HFFc6 (cell line): Measurements from ENCODE around the gene BATF2. TPM values are rescaled to one million over a fixed set of nuclear protein-coding genes. Genes with fewer than 3 reads are reported as not detected.
A peak's percentile ranks its signal among the peaks of the same experiment; 100 is the strongest.

Experiments
- DNase-seq: peaks from one replicate; pipeline ENCODE4 v3.0.0-alpha.2; 2018
- H3K27ac Mint-ChIP-seq: 2 replicates; pipeline ENCODE4 v1.8.0; 2020; ENCODE audit warnings: mild to moderate bottlenecking, mixed read lengths
- H3K27me3 Mint-ChIP-seq: 2 replicates; pipeline ENCODE4 v1.8.0; 2021; ENCODE audit warnings: mild to moderate bottlenecking, moderate library complexity, mixed read lengths; ENCODE audit not compliant: insufficient read depth
- H3K36me3 Mint-ChIP-seq: 2 replicates; pipeline ENCODE4 v1.8.0; 2021; ENCODE audit warnings: low read depth, mixed read lengths
- H3K4me1 Mint-ChIP-seq: 2 replicates; pipeline ENCODE4 v1.8.0; 2020; ENCODE audit warnings: low read depth, mixed read lengths
- H3K4me3 Mint-ChIP-seq: 2 replicates; pipeline ENCODE4 v1.8.0; 2020; ENCODE audit warnings: mild to moderate bottlenecking, moderate library complexity, mixed read lengths
- H3K9me3 Mint-ChIP-seq: 2 replicates; pipeline ENCODE4 v1.8.0; 2020; ENCODE audit warnings: mild to moderate bottlenecking, mixed read lengths
- CTCF ChIP-seq: fragments of 200-600 bp; sonication (generic); IDR thresholded peaks from 2 replicates; pipeline ENCODE4 v1.5.0; 2021; ENCODE audit warnings: antibody characterized with exemption, mild to moderate bottlenecking
- microRNA-seq: library from miRNA; unstranded; fragments of <30 nt; microRNA quantifications from one replicate; pipeline ENCODE4, GENCODE V29; 2019
- total RNA-seq, 6 experiments: library from RNA; stranded (reverse); fragmentation: NEBNext Ultra II Directional; extraction: Animal tissue kit (Norgen Biotek cat#: 25700); gene quantifications; 2 replicates in 1 of 6; 3 replicates in 5 of 6; pipeline ENCODE4 v1.2.3, GENCODE V29; 2021

Gene BATF2
- total RNA-seq, 6 experiments from 2014 or later, result 0.22 to 0.45 (median 0.36) TPM

GRCh38 chr11:64960719-64961118 is 36.1 kb downstream of the BATF2 start:
- H3K9me3 Mint-ChIP-seq, result no peaks in the 10 kb centered on the region
- no peak for DNase-seq
- H3K27ac Mint-ChIP-seq, result no peak overlapping the region
- no peaks in the 10 kb centered on the region for H3K36me3 Mint-ChIP-seq
- H3K4me1 Mint-ChIP-seq, result peaks cover 8% of the 10 kb centered on the region
- peaks cover 6% of the 10 kb centered on the region; the same call in 1 of the 2 replicates for H3K27me3 Mint-ChIP-seq
- no peak overlapping the region for H3K4me3 Mint-ChIP-seq
- TF ChIP-seq CTCF, result no peak

- H3K4me1 Mint-ChIP-seq, result peaks cover 8% of the 10 kb centered on the region
- DNase-seq, result no peak
Observed at GRCh38 chr11:64959498-64959897, 37.3 kb downstream of the BATF2 start.

GRCh38 chr11:64954201-64954600 is 42.6 kb downstream of the BATF2 start:
- no peak overlapping the region for H3K4me3 Mint-ChIP-seq
- H3K27ac Mint-ChIP-seq, result no peak overlapping the region
- no peaks in the 10 kb centered on the region for H3K9me3 Mint-ChIP-seq
- H3K36me3 Mint-ChIP-seq, result no peaks in the 10 kb centered on the region
- TF ChIP-seq CTCF, result no peak
- H3K4me1 Mint-ChIP-seq, result peaks cover under 1% of the 10 kb centered on the region; the same call in 1 of the 2 replicates
- H3K27me3 Mint-ChIP-seq, result peaks cover 31% of the 10 kb centered on the region
- DNase-seq, result no peak

More at GRCh38 chr11:64959498-64959897, 37.3 kb downstream of the BATF2 start:
- no peak for TF ChIP-seq CTCF
- H3K9me3 Mint-ChIP-seq, result no peaks in the 10 kb centered on the region
- H3K36me3 Mint-ChIP-seq, result no peaks in the 10 kb centered on the region
- H3K27me3 Mint-ChIP-seq, result peaks cover 6% of the 10 kb centered on the region; the same call in 1 of the 2 replicates
- H3K27ac Mint-ChIP-seq, result no peak overlapping the region
- no peak overlapping the region for H3K4me3 Mint-ChIP-seq

GRCh38 chr11:64951529-64951928 is 45.2 kb downstream of the BATF2 start:
- H3K27me3 Mint-ChIP-seq, result peaks cover 30% of the 10 kb centered on the region
- H3K27ac Mint-ChIP-seq, result no peak overlapping the region
- peaks cover 8% of the 10 kb centered on the region for H3K4me1 Mint-ChIP-seq
- no peak overlapping the region for H3K4me3 Mint-ChIP-seq
- H3K36me3 Mint-ChIP-seq, result no peaks in the 10 kb centered on the region
- TF ChIP-seq CTCF, result no peak
- no peaks in the 10 kb centered on the region for H3K9me3 Mint-ChIP-seq
- DNase-seq, result no peak

GRCh38 chr11:64947208-64947814 is 49.5 kb downstream of the BATF2 start:
- DNase-seq, result peak; percentile 63
- H3K36me3 Mint-ChIP-seq, result no peaks in the 10 kb centered on the region
- TF ChIP-seq CTCF, result peak; percentile 24; the same call in 1 of the 2 replicates

More at GRCh38 chr11:64947208-64947814, 49.5 kb downstream of the BATF2 start:
- Mint-ChIP-seq H3K27ac (no peak overlapping the region), H3K27me3 (peaks cover 36% of the 10 kb centered on the region), H3K4me3 (no peak overlapping the region), H3K4me1 (peaks cover 8% of the 10 kb centered on the region), H3K9me3 (no peaks in the 10 kb centered on the region)

Small RNAs within 50 kb of the gene (microRNA-seq; reads per million reads assigned to microRNA genes)
- gene MIR6879, result not detected

Other genes starting within 250 kb of the BATF2 start
- under 1 TPM in 4 of 6 experiments, not detected in 2; 0.11 to 0.21 (median 0.13) TPM for gene PYGM, start 237.0 kb downstream of the BATF2 start, total RNA-seq
- 100 to 1,000 TPM; 195 to 244 (median 208) TPM for gene SF1, start 218.4 kb downstream of the BATF2 start, total RNA-seq
- 10 to 100 TPM; 18.0 to 21.6 (median 20.9) TPM for gene MAP4K2, start 193.8 kb downstream of the BATF2 start, total RNA-seq
- gene MEN1, start 186.4 kb downstream of the BATF2 start, total RNA-seq, result 10 to 100 TPM; 23.9 to 35.5 (median 26.9) TPM
- under 1 TPM in 5 of 6 experiments, not detected in 1; 0.02 to 0.21 (median 0.05) TPM for gene CDC42BPG, start 152.3 kb downstream of the BATF2 start, total RNA-seq
- gene EHD1, start 118.3 kb downstream of the BATF2 start, total RNA-seq, result 100 to 1,000 TPM; 189 to 227 (median 197) TPM
- 10 to 100 TPM; 19.0 to 21.7 (median 20.0) TPM for gene ATG2A, start 79.8 kb downstream of the BATF2 start, total RNA-seq
- 10 to 100 TPM; 16.2 to 28.1 (median 19.6) TPM for gene PPP2R5B, start 72.3 kb downstream of the BATF2 start, total RNA-seq
- gene GPHA2, start 61.1 kb downstream of the BATF2 start, total RNA-seq, result not detected
- gene MAJIN, start 24.9 kb downstream of the BATF2 start, total RNA-seq, result not detected
- 10 to 100 TPM; 76.9 to 92.1 (median 87.2) TPM for gene ARL2, start 17.2 kb upstream of the BATF2 start, total RNA-seq
- 10 to 100 TPM; 18.7 to 26.6 (median 25.0) TPM for gene SNX15, start 30.5 kb upstream of the BATF2 start, total RNA-seq
- gene SAC3D1, start 44.2 kb upstream of the BATF2 start, total RNA-seq, result 10 to 100 TPM; 15.3 to 21.5 (median 18.0) TPM
- not detected for gene NAALADL1, start 61.6 kb upstream of the BATF2 start, total RNA-seq
- 10 to 100 TPM; 14.3 to 28.3 (median 26.6) TPM for gene CDCA5, start 87.1 kb upstream of the BATF2 start, total RNA-seq
- gene ZFPL1, start 87.3 kb upstream of the BATF2 start, total RNA-seq, result 10 to 100 TPM; 41.0 to 56.6 (median 53.6) TPM
- 10 to 100 TPM; 61.2 to 90.1 (median 79.4) TPM for gene VPS51, start 99.2 kb upstream of the BATF2 start, total RNA-seq
- 1 to 10 TPM; 3.8 to 6.4 (median 4.9) TPM for gene TM7SF2, start 114.9 kb upstream of the BATF2 start, total RNA-seq
- gene ZNHIT2, start 120.7 kb upstream of the BATF2 start, total RNA-seq, result 10 to 100 TPM in 4 of 6 experiments, 1 to 10 TPM in 2; 9.3 to 13.6 (median 11.1) TPM
- 100 to 1,000 TPM; 631 to 750 (median 715) TPM for gene FAU, start 125.2 kb upstream of the BATF2 start, total RNA-seq
- gene MRPL49, start 125.3 kb upstream of the BATF2 start, total RNA-seq, result 10 to 100 TPM; 53.2 to 59.7 (median 56.9) TPM
- 10 to 100 TPM; 39.9 to 46.9 (median 42.9) TPM for gene SYVN1, start 137.5 kb upstream of the BATF2 start, total RNA-seq
- gene SPDYC, start 173.3 kb upstream of the BATF2 start, total RNA-seq, result not detected
- 100 to 1,000 TPM; 203 to 271 (median 231) TPM for gene CAPN1, start 185.0 kb upstream of the BATF2 start, total RNA-seq